Measurements from ENCODE around the gene CLRN1. TPM values are rescaled to one million over a fixed set of nuclear protein-coding genes. Genes with fewer than 3 reads are reported as not detected.

CLRN1 gene
- total RNA-seq, 3 donors from 2014 or later (not counting 1 experiment from before 2014, with no cell fraction given) = not detected

DNA sequence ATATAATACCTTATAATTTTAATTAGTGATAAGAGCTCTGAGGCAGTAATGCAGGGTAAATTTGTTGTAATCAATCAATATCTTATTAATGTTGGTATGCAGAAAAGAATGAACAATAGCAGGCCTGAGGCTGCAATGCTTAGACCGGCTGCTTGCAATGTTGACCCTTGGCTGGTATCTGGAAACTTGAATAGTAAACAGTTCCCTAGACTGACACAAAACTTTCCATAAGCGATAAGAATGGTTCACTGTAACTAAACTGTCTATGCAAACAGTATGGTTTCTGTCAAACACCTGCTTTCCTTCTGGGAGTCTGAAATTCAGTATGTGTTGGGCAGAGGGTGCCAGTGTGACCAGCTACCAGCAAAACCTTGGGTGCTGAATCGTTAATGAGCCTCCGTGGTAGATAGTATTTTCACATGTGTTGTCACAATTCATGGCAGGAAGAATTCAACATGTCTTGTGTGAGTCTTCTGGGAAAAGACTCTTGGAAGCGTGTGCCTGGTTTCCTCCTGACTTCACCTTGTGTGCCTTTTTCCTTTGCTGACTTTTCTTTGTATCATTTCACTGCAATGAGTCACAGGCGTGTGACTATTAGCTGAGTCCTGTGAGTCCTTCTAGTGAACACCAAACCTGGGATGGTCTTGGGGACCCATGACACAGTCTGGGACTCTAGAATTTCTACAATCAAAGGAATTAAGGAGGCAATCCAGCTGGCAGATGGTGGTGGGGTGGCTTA, 30.7 kb upstream of the CLRN1 start:
- no peaks in the 10 kb centered on the region for H3K9me3 ChIP-seq (ENCODE audit: control insufficient read depth, insufficient read depth, low read length)
- H3K27ac Mint-ChIP-seq = no peak overlapping the region
- intact Hi-C loops (cut with micrococcal nuclease) = no loop called here
- no peak for TF ChIP-seq CTCF (IDR thresholded peaks at IDR 0.05)
- no peaks in the 10 kb centered on the region for H3K27me3 ChIP-seq (ENCODE audit: control insufficient read depth, insufficient read depth, low read length)
- no peaks in the 10 kb centered on the region for H3K4me1 Mint-ChIP-seq
- no peak overlapping the region for H3K4me3 ChIP-seq (ENCODE audit: low read length)
- 77% methylated on average over 6 of the region's 6 CpGs for WGBS (ENCODE audit: insufficient coverage)
- no peak overlapping the region for H3K27ac ChIP-seq (ENCODE audit: low read length)
- no peaks in the 10 kb centered on the region for H3K36me3 ChIP-seq (ENCODE audit: control insufficient read depth, insufficient read depth, low read length)
- no peak for DNase-seq
- no peaks in the 10 kb centered on the region for H3K9me3 Mint-ChIP-seq
- H3K4me1 ChIP-seq (ENCODE audit: control insufficient read depth, insufficient read depth, low read length) = no peaks in the 10 kb centered on the region
- no peak overlapping the region for H3K4me3 Mint-ChIP-seq
- no peaks in the 10 kb centered on the region for H3K36me3 Mint-ChIP-seq
- no peak for ATAC-seq
- H3K27me3 Mint-ChIP-seq (ENCODE audit: low read depth in 2 of 2) = peaks cover 5 to 9% of the 10 kb centered on the region in 2 donors

DNA sequence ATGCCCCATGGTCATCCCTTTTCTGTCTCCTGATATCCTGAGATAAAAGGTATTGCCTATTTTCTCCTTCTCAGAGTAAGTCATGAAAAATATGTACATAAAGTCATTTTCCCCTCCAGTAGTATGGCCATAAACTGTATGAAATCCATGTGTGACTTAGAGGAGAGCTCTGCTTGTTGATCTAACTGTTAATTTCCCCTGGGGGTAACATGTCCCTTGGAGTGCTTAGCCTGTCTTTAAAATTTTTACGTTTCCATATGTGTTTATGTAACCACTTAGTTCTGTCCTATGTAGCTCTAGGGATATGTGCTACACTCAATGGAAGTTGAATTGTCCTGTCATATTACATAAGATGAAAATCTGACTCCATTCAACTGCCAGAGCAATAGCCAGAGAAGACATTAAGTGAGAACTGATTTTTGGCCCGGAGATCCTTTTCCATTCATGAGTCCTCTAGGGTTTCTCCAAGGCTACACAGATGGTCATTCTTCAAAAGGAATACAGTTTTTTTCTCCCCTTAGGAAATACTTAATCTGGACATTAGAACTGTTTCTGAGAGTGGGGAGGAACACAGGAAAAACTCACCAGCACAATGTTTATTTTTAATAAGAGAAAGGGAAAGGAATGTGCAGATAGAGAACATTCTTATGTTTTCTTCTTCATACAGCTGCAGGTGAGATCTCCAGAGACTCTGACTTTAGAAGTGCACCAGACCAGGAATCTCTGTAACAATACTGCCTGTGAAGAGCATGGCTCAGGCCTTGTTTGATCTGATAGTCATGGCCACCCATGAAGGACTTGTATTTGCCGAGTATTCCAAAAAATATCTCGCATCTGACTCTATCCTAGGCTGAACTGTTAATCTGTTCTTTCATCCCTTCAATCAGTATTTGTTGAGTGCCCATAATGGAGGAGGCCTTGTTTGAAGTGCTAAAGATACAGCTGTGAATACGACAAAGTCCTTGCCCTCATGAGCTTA, 29.8 kb upstream of the CLRN1 start:
- Histone ChIP-seq H3K4me1 (ENCODE audit: control insufficient read depth, insufficient read depth, low read length) (no peaks in the 10 kb centered on the region), H3K27me3 (ENCODE audit: control insufficient read depth, insufficient read depth, low read length) (no peaks in the 10 kb centered on the region), H3K4me3 (ENCODE audit: low read length) (no peak overlapping the region), H3K9me3 (ENCODE audit: control insufficient read depth, insufficient read depth, low read length) (no peaks in the 10 kb centered on the region), H3K27ac (ENCODE audit: low read length) (no peak overlapping the region), H3K36me3 (ENCODE audit: control insufficient read depth, insufficient read depth, low read length) (no peaks in the 10 kb centered on the region)
- Mint-ChIP-seq H3K9me3 (no peaks in the 10 kb centered on the region), H3K27ac (no peak overlapping the region), H3K4me1 (no peaks in the 10 kb centered on the region), H3K36me3 (no peaks in the 10 kb centered on the region), H3K4me3 (no peak overlapping the region), H3K27me3 (ENCODE audit: low read depth in 2 of 2) (peaks cover 5 to 16% of the 10 kb centered on the region in 2 donors)
- no peak for ATAC-seq
- DNase-seq = no peak
- intact Hi-C loops (cut with micrococcal nuclease) = no loop called here
- TF ChIP-seq CTCF (IDR thresholded peaks at IDR 0.05) = no peak
- 96% methylated on average over 4 of the region's 5 CpGs for WGBS (ENCODE audit: insufficient coverage)

DNA sequence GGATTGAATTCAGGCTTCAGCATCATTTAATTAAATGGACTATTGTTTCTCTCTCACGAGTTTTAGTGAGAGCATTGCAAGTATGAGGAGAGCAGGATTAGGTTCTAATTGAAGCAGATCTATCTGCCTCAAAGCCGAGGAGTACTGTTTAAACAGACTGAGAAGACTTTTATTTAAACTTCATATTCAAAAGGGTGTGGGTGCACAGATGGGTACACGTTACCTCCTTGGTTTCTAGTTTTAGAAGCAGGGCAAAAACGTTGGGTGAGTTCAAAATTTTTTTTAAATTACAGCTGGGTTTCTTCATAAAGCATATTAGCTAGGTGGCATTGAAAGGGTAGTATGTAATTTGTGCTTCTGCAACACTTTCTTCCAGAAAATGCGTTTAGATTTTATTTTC, 26.5 kb upstream of the CLRN1 start:
- ATAC-seq (no peak), DNase-seq (no peak)
- Histone ChIP-seq H3K4me1 (ENCODE audit: control insufficient read depth, insufficient read depth, low read length) (no peaks in the 10 kb centered on the region), H3K4me3 (ENCODE audit: low read length) (no peak overlapping the region), H3K27ac (ENCODE audit: low read length) (no peak overlapping the region), H3K9me3 (ENCODE audit: control insufficient read depth, insufficient read depth, low read length) (no peaks in the 10 kb centered on the region), H3K36me3 (ENCODE audit: control insufficient read depth, insufficient read depth, low read length) (no peaks in the 10 kb centered on the region), H3K27me3 (ENCODE audit: control insufficient read depth, insufficient read depth, low read length) (no peaks in the 10 kb centered on the region)
- no peaks in the 10 kb centered on the region for H3K9me3 Mint-ChIP-seq
- no peak overlapping the region for H3K4me3 Mint-ChIP-seq
- 71% methylated on average over 4 of the region's 5 CpGs for WGBS (ENCODE audit: insufficient coverage)
- peaks cover 8 to 16% of the 10 kb centered on the region in 2 donors for H3K27me3 Mint-ChIP-seq (ENCODE audit: low read depth in 2 of 2)
- H3K4me1 Mint-ChIP-seq = no peaks in the 10 kb centered on the region
- TF ChIP-seq CTCF (IDR thresholded peaks at IDR 0.05) = no peak
- no peaks in the 10 kb centered on the region for H3K36me3 Mint-ChIP-seq
- H3K27ac Mint-ChIP-seq = no peak overlapping the region
- intact Hi-C loops (cut with micrococcal nuclease) = no loop called here
